H9 (cell line): ENCODE results near the gene WFDC2. TPM values are rescaled to one million over a fixed set of nuclear protein-coding genes. Genes with fewer than 3 reads are reported as not detected.

Source experiments
- DNase-seq: peaks from one replicate; pipeline ENCODE4 v3.0.0-alpha.2; 2017
- H2AFZ ChIP-seq: one replicate; pipeline ENCODE4 v1.6.1; 2013; ENCODE audit warnings: mild to moderate bottlenecking, low read length, control low read depth, moderate library complexity
- H2AK5ac ChIP-seq: 2 replicates; pipeline ENCODE4 v1.6.1; 2013; ENCODE audit warnings: low read length, control low read depth, mixed read lengths; ENCODE audit not compliant: insufficient read length
- H2BK120ac ChIP-seq: one replicate; pipeline ENCODE4 v1.6.1; 2013; ENCODE audit warnings: low read depth, mild to moderate bottlenecking, low read length, control low read depth, inconsistent platforms; ENCODE audit not compliant: poor library complexity, severe bottlenecking
- H2BK12ac ChIP-seq: 2 replicates; pipeline ENCODE4 v1.6.1; 2013; ENCODE audit warnings: low read length, control low read depth, mixed read lengths, low read depth; ENCODE audit not compliant: insufficient read length
- H2BK15ac ChIP-seq: 2 replicates; pipeline ENCODE4 v1.6.1; 2013; ENCODE audit warnings: low read depth, low read length, control low read depth
- H2BK20ac ChIP-seq: one replicate; pipeline ENCODE4 v1.6.1; 2013; ENCODE audit warnings: low read depth, mild to moderate bottlenecking, low read length, control low read depth, inconsistent platforms; ENCODE audit not compliant: poor library complexity, severe bottlenecking
- H2BK5ac ChIP-seq: 2 replicates; pipeline ENCODE4 v1.6.1; 2013; ENCODE audit warnings: low read length, control low read depth, mixed read lengths; ENCODE audit not compliant: insufficient read length
- H3K14ac ChIP-seq: 2 replicates; pipeline ENCODE4 v1.6.1; 2013; ENCODE audit warnings: low read length, control low read depth; ENCODE audit not compliant: insufficient read depth
- H3K18ac ChIP-seq: 2 replicates; pipeline ENCODE4 v1.6.1; 2013; ENCODE audit warnings: low read depth, mild to moderate bottlenecking, mixed read lengths, low read length, control low read depth; ENCODE audit not compliant: insufficient read length
- H3K23ac ChIP-seq: 2 replicates; pipeline ENCODE4 v1.6.1; 2013; ENCODE audit warnings: low read length, control low read depth, mixed read lengths, low read depth; ENCODE audit not compliant: insufficient read length
- H3K23me2 ChIP-seq: 2 replicates; pipeline ENCODE4 v1.6.1; 2013; ENCODE audit warnings: low read depth, mild to moderate bottlenecking, mixed read lengths, low read length, control low read depth; ENCODE audit not compliant: insufficient read length, poor library complexity, severe bottlenecking
- H3K27ac ChIP-seq: 2 replicates; pipeline ENCODE4 v1.5.1; 2013; ENCODE audit warnings: low read length, control low read depth, mixed read lengths, low read depth; ENCODE audit not compliant: insufficient read length
- H3K27me3 ChIP-seq: 2 replicates; pipeline ENCODE4 v1.6.1; 2013; ENCODE audit warnings: low read length, control low read depth, inconsistent platforms; ENCODE audit not compliant: insufficient read depth
- H3K4ac ChIP-seq: 2 replicates; pipeline ENCODE4 v1.6.1; 2013; ENCODE audit warnings: low read depth, mild to moderate bottlenecking, control low read depth, inconsistent platforms, low read length, moderate library complexity
- H3K4me1 ChIP-seq: 2 replicates; pipeline ENCODE4 v1.6.1; 2013; ENCODE audit warnings: low read length, control low read depth, inconsistent platforms; ENCODE audit not compliant: insufficient read depth
- H3K4me2 ChIP-seq: 2 replicates; pipeline ENCODE4 v1.6.1; 2013; ENCODE audit warnings: low read length, control low read depth, mixed read lengths; ENCODE audit not compliant: insufficient read length, insufficient read depth
- H3K56ac ChIP-seq: 2 replicates; pipeline ENCODE4 v1.6.1; 2013; ENCODE audit warnings: low read depth, mild to moderate bottlenecking, mixed read lengths, low read length, control low read depth; ENCODE audit not compliant: insufficient read length
- H3K79me1 ChIP-seq: 2 replicates; pipeline ENCODE4 v1.6.1; 2013; ENCODE audit warnings: low read depth, mild to moderate bottlenecking, moderate library complexity, low read length, control low read depth, inconsistent platforms; ENCODE audit not compliant: insufficient read depth, poor library complexity, severe bottlenecking
- H3K79me2 ChIP-seq: 2 replicates; pipeline ENCODE4 v1.6.1; 2013; ENCODE audit warnings: low read length, control low read depth, inconsistent platforms; ENCODE audit not compliant: insufficient read depth
- H3K9ac ChIP-seq: 2 replicates; pipeline ENCODE4 v1.6.1; 2013; ENCODE audit warnings: low read length, control low read depth, mixed read lengths; ENCODE audit not compliant: insufficient read length; ENCODE audit errors: extremely low read depth
- H3K9me3 ChIP-seq: one replicate; pipeline ENCODE4 v1.6.1; 2013; ENCODE audit warnings: low read depth, low read length, inconsistent platforms; ENCODE audit not compliant: control insufficient read depth
- H3T11ph ChIP-seq: one replicate; pipeline ENCODE4 v1.6.1; 2013; ENCODE audit warnings: mild to moderate bottlenecking, low read length, control low read depth, inconsistent platforms
- H4K20me1 ChIP-seq: one replicate; pipeline ENCODE4 v1.6.1; 2013; ENCODE audit not compliant: control insufficient read depth, insufficient read length, insufficient read depth
- H4K5ac ChIP-seq: 2 replicates; pipeline ENCODE4 v1.6.1; 2013; ENCODE audit warnings: low read depth, mild to moderate bottlenecking, mixed read lengths, low read length, control low read depth; ENCODE audit not compliant: insufficient read length
- H4K8ac ChIP-seq: replicated peaks from 2 replicates; pipeline ENCODE4 v1.6.1; 2013; ENCODE audit warnings: low read length, control low read depth, mixed read lengths, low read depth; ENCODE audit not compliant: insufficient read length
- H4K91ac ChIP-seq: 2 replicates; pipeline ENCODE4 v1.6.1; 2013; ENCODE audit warnings: low read depth, mild to moderate bottlenecking, moderate library complexity, mixed read lengths, low read length, control low read depth; ENCODE audit not compliant: insufficient read length
- H3K27ac Mint-ChIP-seq, 3 experiments: 2 replicates in 2 of 3; 3 replicates in 1 of 3; pipeline ENCODE4 v1.8.0; 2020 to 2021; ENCODE audit warnings: mixed read lengths in 3 of 3, mild to moderate bottlenecking in 1 of 3, moderate library complexity in 1 of 3
- H3K27me3 Mint-ChIP-seq: 2 replicates; pipeline ENCODE4 v1.8.0; 2021; ENCODE audit warnings: low read depth, mild to moderate bottlenecking, moderate library complexity, mixed read lengths
- H3K36me3 Mint-ChIP-seq, 3 experiments: 2 replicates in 2 of 3; 3 replicates in 1 of 3; pipeline ENCODE4 v1.8.0; 2020 to 2021; ENCODE audit warnings: low read depth in 3 of 3, mixed read lengths in 3 of 3; ENCODE audit not compliant: insufficient read depth in 1 of 3
- H3K4me1 Mint-ChIP-seq, 2 experiments: 2 replicates each; pipeline ENCODE4 v1.8.0; 2020; ENCODE audit warnings: mixed read lengths in 2 of 2
- H3K4me3 Mint-ChIP-seq, 2 experiments: 2 replicates in 1 of 2; 3 replicates in 1 of 2; pipeline ENCODE4 v1.8.0; 2020 to 2021; ENCODE audit warnings: mild to moderate bottlenecking in 2 of 2, mixed read lengths in 2 of 2, moderate library complexity in 1 of 2
- H3K9me3 Mint-ChIP-seq, 2 experiments: 2 replicates in 1 of 2; 3 replicates in 1 of 2; pipeline ENCODE4 v1.8.0; 2020; ENCODE audit warnings: mild to moderate bottlenecking in 2 of 2, mixed read lengths in 2 of 2, moderate library complexity in 1 of 2
- CTCF ChIP-seq: fragments of 200-600 bp; sonication (generic); conservative IDR thresholded peaks from 3 replicates; pipeline ENCODE4 v1.8.0; 2021; ENCODE audit warnings: antibody characterized with exemption, mild to moderate bottlenecking
- WGBS: extraction: QIAGEN DNeasy Blood & Tissue Kit; methylation state at CpG from one replicate; pipeline ENCODE4 v1.1.7; 2013; ENCODE audit warnings: missing lambda C conversion rate, low lambda C conversion rate, mixed read lengths; ENCODE audit not compliant: insufficient read length; ENCODE audit errors: extremely low coverage; 5-methylcytosine and 5-hydroxymethylcytosine counted together
- total RNA-seq: library from RNA; stranded (reverse); gene quantifications from 2 replicates; pipeline ENCODE4 v1.2.1, GENCODE V29; 2021

WFDC2 gene
- total RNA-seq, 1 experiment from 2014 or later: 57.1 TPM

- H3K9me3 Mint-ChIP-seq: no peaks in the 10 kb centered on the region
- no peak overlapping the region for H2AK5ac ChIP-seq
- no peak overlapping the region for H2BK15ac ChIP-seq
- H3K18ac ChIP-seq: no peak overlapping the region
- no peak overlapping the region for H3T11ph ChIP-seq
- no peaks in the 10 kb centered on the region; the same call in none of the 2 replicates for H3K27me3 Mint-ChIP-seq
- no peak overlapping the region for H3K4ac ChIP-seq
- H3K23ac ChIP-seq: no peak overlapping the region
- no peak overlapping the region for H2BK12ac ChIP-seq
- WGBS: no CpG with 5 or more reads among the region's 1 CpG
- H3K14ac ChIP-seq: no peak overlapping the region
- no peaks in the 10 kb centered on the region for H3K23me2 ChIP-seq
- no peak overlapping the region for H3K27ac ChIP-seq
- no peaks in the 10 kb centered on the region for H3K4me1 ChIP-seq
- no peak overlapping the region for H2BK20ac ChIP-seq
- no peak overlapping the region for H2BK5ac ChIP-seq
- H3K4me1 Mint-ChIP-seq: peaks cover 6 to 7% of the 10 kb centered on the region in 2 experiments
- H3K9me3 ChIP-seq: no peaks in the 10 kb centered on the region
- no peak overlapping the region for H3K27ac Mint-ChIP-seq
- no peaks in the 10 kb centered on the region for H4K20me1 ChIP-seq
- no peak overlapping the region for H4K91ac ChIP-seq
- no peak overlapping the region for H4K8ac ChIP-seq
- H3K79me1 ChIP-seq: no peaks in the 10 kb centered on the region
- no peak for TF ChIP-seq CTCF
- H4K5ac ChIP-seq: no peak overlapping the region
- H2BK120ac ChIP-seq: no peak overlapping the region
- H3K79me2 ChIP-seq: no peaks in the 10 kb centered on the region
- no peak overlapping the region for H2AFZ ChIP-seq
- no peaks in the 10 kb centered on the region for H3K27me3 ChIP-seq
- H3K4me3 Mint-ChIP-seq: no peak overlapping the region
- no peaks in the 10 kb centered on the region for H3K36me3 Mint-ChIP-seq
- no peak overlapping the region for H3K4me2 ChIP-seq
- no peak overlapping the region for H3K9ac ChIP-seq
- no peak overlapping the region for H3K56ac ChIP-seq
- no peak for DNase-seq
These were observed 33.0 kb downstream of the WFDC2 start for GRCh38 chr20:45502561-45502960.
